LNCaP clone FGC (cell line): ENCODE results near the gene EP300.

Source experiments
- DNase-seq: peaks from one replicate; pipeline ENCODE4 v3.0.0-alpha.2; 2011; ENCODE audit warnings: low read depth
- H3K4me3 ChIP-seq: 2 replicates; pipeline ENCODE4 v1.5.1; 2011; ENCODE audit warnings: mild to moderate bottlenecking, low read depth, low read length, control low read depth
- CTCF ChIP-seq: IDR thresholded peaks from 2 replicates; pipeline ENCODE4 v1.5.1; 2012; ENCODE audit warnings: mild to moderate bottlenecking; ENCODE audit not compliant: control insufficient read depth, insufficient read depth; ENCODE audit errors: extremely low read depth

Gene EP300

GRCh38 chr22:41091132-41092022 is 1.0 kb upstream of the EP300 start:
- H3K4me3 ChIP-seq = peak overlapping the region; percentile 70
- TF ChIP-seq CTCF = no peak
- DNase-seq = peak; percentile 93

- TF ChIP-seq CTCF = no peak
- peak overlapping the region; percentile 70 for H3K4me3 ChIP-seq
- no peak for DNase-seq
These were observed 537 bp downstream of the EP300 start for GRCh38 chr22:41092847-41093411.

GRCh38 chr22:41094041-41094593 is 1.7 kb downstream of the EP300 start:
- peak overlapping the region; percentile 70 for H3K4me3 ChIP-seq
- DNase-seq = no peak
- no peak for TF ChIP-seq CTCF

- no peak overlapping the region for H3K4me3 ChIP-seq
- DNase-seq = no peak
These were observed 4.0 kb downstream of the EP300 start for GRCh38 chr22:41096391-41096790.

GRCh38 chr22:41096841-41097240 is 4.4 kb downstream of the EP300 start:
- H3K4me3 ChIP-seq = no peak overlapping the region
- no peak for DNase-seq
- TF ChIP-seq CTCF = no peak

More at GRCh38 chr22:41096391-41096790, 4.0 kb downstream of the EP300 start:
- TF ChIP-seq CTCF = no peak

- TF ChIP-seq CTCF = no peak
- H3K4me3 ChIP-seq = no peak overlapping the region
- no peak for DNase-seq
These were observed 6.6 kb downstream of the EP300 start for GRCh38 chr22:41099036-41099435.
